Measurements from ENCODE around the gene SLC22A6.
"Not testable (repeated sequence)": the region's sequence is repeated elsewhere in the genome, so short reads cannot be mapped to it uniquely, and the experiment has no call there.

- TF ChIP-seq POLR2A, CTCF (IDR thresholded peaks at IDR 0.05): not testable (repeated sequence)
Observed at GRCh38 chr11:62937528-62937927, 47.2 kb downstream of the SLC22A6 start.
